Peyer's patch (tissue), 4 donors: ENCODE results near the gene LTBP4. TPM values are rescaled to one million over a fixed set of nuclear protein-coding genes. Genes with fewer than 3 reads are reported as not detected.

ENCODE experiments used
- DNase-seq, 3 donors: peaks; one replicate each; pipeline ENCODE4 v3.0.0-alpha.2; 2017 to 2019
- H3K27ac ChIP-seq, 4 donors: fragments of 200-600 bp; sonication (generic); one replicate each; pipeline ENCODE4 v1.5.1; 2016 to 2019
- H3K27me3 ChIP-seq, 2 donors: fragments of 200-600 bp; sonication (generic); one replicate each; pipeline ENCODE4 v1.5.1; 2019
- H3K36me3 ChIP-seq, 3 donors: fragments of 200-600 bp; sonication (generic); one replicate each; pipeline ENCODE4 v1.5.1; 2016 to 2019
- H3K4me1 ChIP-seq, 4 donors: fragments of 200-600 bp; sonication (generic); one replicate each; pipeline ENCODE4 v1.5.1; 2016 to 2019
- H3K4me3 ChIP-seq, 4 donors: fragments of 200-600 bp; sonication (generic); 1 replicate in 3 of 4; 2 replicates in 1 of 4; pipeline ENCODE4 v1.5.1; 2016 to 2019; ENCODE audit warnings: mild to moderate bottlenecking in 1 of 4
- H3K9me3 ChIP-seq, 4 donors: fragments of 200-600 bp; sonication (generic); one replicate each; pipeline ENCODE4 v1.5.1; 2016 to 2019; ENCODE audit warnings: mild to moderate bottlenecking in 1 of 4
- CTCF ChIP-seq, 6 experiments: fragments of 450-650 bp in 4 of 6; fragments of 200-600 bp in 2 of 6; sonication (generic) in 1 of 6; IDR thresholded peaks; one replicate each; pipeline ENCODE4 v1.5.1; 2017 to 2019; ENCODE audit warnings: antibody characterized with exemption in 6 of 6, mild to moderate bottlenecking in 3 of 6, moderate library complexity in 1 of 6
- POLR2A ChIP-seq, 2 donors: fragments of 450-650 bp; IDR thresholded peaks; one replicate each; pipeline ENCODE4 v1.5.1; 2017; ENCODE audit warnings: antibody characterized with exemption in 2 of 2, mild to moderate bottlenecking in 2 of 2, moderate library complexity in 2 of 2
- total RNA-seq, 4 donors: library from RNA; depleted of rRNA; stranded (reverse); fragments of >200 nt; gene quantifications; one replicate each; pipeline ENCODE4 v1.1.0, GENCODE V29; 2016

Gene LTBP4
- total RNA-seq, 4 donors from 2014 or later, result 164 to 484 (median 329) TPM

- Histone ChIP-seq H3K36me3 (no peaks in the 10 kb centered on the region), H3K27ac (peak overlapping the region in 1 of 4 donors; percentile 75), H3K4me1 (peaks cover 0 to 3% (median 0%) of the 10 kb centered on the region in 4 donors), H3K4me3 (no peak overlapping the region), H3K27me3 (no peaks in the 10 kb centered on the region), H3K9me3 (no peaks in the 10 kb centered on the region)
- no peak for DNase-seq
- TF ChIP-seq CTCF (IDR thresholded peaks at IDR 0.05), result no peak
- TF ChIP-seq POLR2A (IDR thresholded peaks at IDR 0.05), result no peak
Measured at GRCh38 chr19:40639638-40639982, 38.4 kb downstream of the LTBP4 start.

GRCh38 chr19:40640744-40641143 lies 39.6 kb downstream of the LTBP4 start:
- Histone ChIP-seq H3K4me1 (peaks cover 0 to 4% (median 1%) of the 10 kb centered on the region in 4 donors), H3K27me3 (no peaks in the 10 kb centered on the region), H3K9me3 (no peaks in the 10 kb centered on the region), H3K36me3 (no peaks in the 10 kb centered on the region), H3K4me3 (no peak overlapping the region), H3K27ac (peak overlapping the region in 3 of 4 donors; percentile 35 to 75 (median 65))
- TF ChIP-seq CTCF (IDR thresholded peaks at IDR 0.05) (no peak), POLR2A (IDR thresholded peaks at IDR 0.05) (no peak)
- no peak for DNase-seq

GRCh38 chr19:40641281-40641680 lies 40.1 kb downstream of the LTBP4 start:
- Histone ChIP-seq H3K27ac (peak overlapping the region in 3 of 4 donors; percentile 31 to 75 (median 60)), H3K4me1 (peaks cover 0 to 4% (median 1%) of the 10 kb centered on the region in 4 donors), H3K36me3 (no peaks in the 10 kb centered on the region), H3K27me3 (no peaks in the 10 kb centered on the region), H3K9me3 (no peaks in the 10 kb centered on the region), H3K4me3 (no peak overlapping the region)
- no peak for DNase-seq
- TF ChIP-seq CTCF (IDR thresholded peaks at IDR 0.05) (no peak), POLR2A (IDR thresholded peaks at IDR 0.05) (no peak)

- no peak for DNase-seq
- H3K27me3 ChIP-seq, result no peaks in the 10 kb centered on the region
- H3K9me3 ChIP-seq, result no peaks in the 10 kb centered on the region
- no peak overlapping the region for H3K4me3 ChIP-seq
- peak overlapping the region in 2 of 4 donors; percentile 60 to 75 for H3K27ac ChIP-seq
- no peaks in the 10 kb centered on the region for H3K36me3 ChIP-seq
- H3K4me1 ChIP-seq, result peaks cover 0 to 4% (median 1%) of the 10 kb centered on the region in 4 donors
- TF ChIP-seq CTCF (IDR thresholded peaks at IDR 0.05), result no peak
Measured at GRCh38 chr19:40642051-40642706, 41.0 kb downstream of the LTBP4 start.

GRCh38 chr19:40642757-40643305 lies 41.7 kb downstream of the LTBP4 start:
- Histone ChIP-seq H3K27me3 (no peaks in the 10 kb centered on the region), H3K9me3 (no peaks in the 10 kb centered on the region), H3K27ac (peak overlapping the region in 1 of 4 donors; percentile 1), H3K4me1 (peaks cover 0 to 4% (median 1%) of the 10 kb centered on the region in 4 donors), H3K4me3 (no peak overlapping the region), H3K36me3 (no peaks in the 10 kb centered on the region)
- no peak for DNase-seq
- TF ChIP-seq CTCF (IDR thresholded peaks at IDR 0.05), result no peak
- TF ChIP-seq POLR2A (IDR thresholded peaks at IDR 0.05), result no peak
